ENCODE results near the gene C11orf98. TPM values are rescaled to one million over a fixed set of nuclear protein-coding genes. Genes with fewer than 3 reads are reported as not detected.
"Not testable (repeated sequence)": the region's sequence is repeated elsewhere in the genome, so short reads cannot be mapped to it uniquely, and the experiment has no call there.

C11orf98 gene
- total RNA-seq, 2 donors from 2014 or later = 20.5 to 28.6 TPM

GRCh38 chr11:62705880-62706849 is 41.2 kb upstream of the C11orf98 start:
- Histone ChIP-seq H3K36me3 (peaks cover 5% of the 10 kb centered on the region), H3K27me3 (replicated peaks; ENCODE audit: insufficient read depth) (no peaks in the 10 kb centered on the region), H3K27ac (peak overlapping the region; percentile 59 to 74), H3K4me3 (peak overlapping the region; percentile 82), H3K4me1 (ENCODE audit: control insufficient read depth in 1 of 2, low read depth in 2 of 2) (peaks cover 12 to 44% of the 10 kb centered on the region in 2 donors), H3K9me3 (no peaks in the 10 kb centered on the region)
- peak; percentile 71 for ATAC-seq (ENCODE audit: insufficient number of reproducible peaks, low FRiP score, low read depth)
- DNase-seq (ENCODE audit: low spot score) = peak; percentile 91
- no peak for TF ChIP-seq CTCF (IDR thresholded peaks at IDR 0.05)

GRCh38 chr11:62705413-62705812 is 40.4 kb upstream of the C11orf98 start:
- DNase-seq (ENCODE audit: low spot score) (no peak), ATAC-seq (ENCODE audit: insufficient number of reproducible peaks, low FRiP score, low read depth) (no peak)
- Histone ChIP-seq H3K4me3 (peak overlapping the region; percentile 82), H3K27me3 (replicated peaks; ENCODE audit: insufficient read depth) (no peaks in the 10 kb centered on the region), H3K36me3 (peaks cover under 1% of the 10 kb centered on the region), H3K4me1 (ENCODE audit: control insufficient read depth in 1 of 2, low read depth in 2 of 2) (peaks cover 12 to 39% of the 10 kb centered on the region in 2 donors), H3K27ac (peak overlapping the region; percentile 59 to 74), H3K9me3 (no peaks in the 10 kb centered on the region)
- no peak for TF ChIP-seq CTCF (IDR thresholded peaks at IDR 0.05)

GRCh38 chr11:62703921-62704320 is 38.9 kb upstream of the C11orf98 start:
- H3K27me3 ChIP-seq (replicated peaks; ENCODE audit: insufficient read depth); H3K4me3 ChIP-seq; H3K36me3 ChIP-seq; DNase-seq (ENCODE audit: low spot score); H3K27ac ChIP-seq; H3K9me3 ChIP-seq; ATAC-seq (ENCODE audit: insufficient number of reproducible peaks, low FRiP score, low read depth): not testable (repeated sequence)
- H3K4me1 ChIP-seq (ENCODE audit: control insufficient read depth in 1 of 2, low read depth in 2 of 2) = peaks cover 7 to 30% of the 10 kb centered on the region in 2 donors

- ATAC-seq (ENCODE audit: insufficient number of reproducible peaks, low FRiP score, low read depth) (no peak), DNase-seq (ENCODE audit: low spot score) (no peak)
- Histone ChIP-seq H3K36me3 (no peaks in the 10 kb centered on the region), H3K9me3 (no peaks in the 10 kb centered on the region), H3K4me1 (ENCODE audit: control insufficient read depth in 1 of 2, low read depth in 2 of 2) (peaks cover 7 to 19% of the 10 kb centered on the region in 2 donors), H3K4me3 (no peak overlapping the region), H3K27me3 (replicated peaks; ENCODE audit: insufficient read depth) (no peaks in the 10 kb centered on the region), H3K27ac (no peak overlapping the region)
- TF ChIP-seq CTCF (IDR thresholded peaks at IDR 0.05) = no peak
Measured at GRCh38 chr11:62702246-62702645, 37.2 kb upstream of the C11orf98 start.

- DNase-seq (ENCODE audit: low spot score) (peak; percentile 54), ATAC-seq (ENCODE audit: insufficient number of reproducible peaks, low FRiP score, low read depth) (peak; percentile 49)
- Histone ChIP-seq H3K36me3 (peaks cover 31% of the 10 kb centered on the region), H3K27me3 (replicated peaks; ENCODE audit: insufficient read depth) (no peaks in the 10 kb centered on the region), H3K4me1 (ENCODE audit: control insufficient read depth in 1 of 2, low read depth in 2 of 2) (peaks cover 0 to 7% of the 10 kb centered on the region in 2 donors), H3K9me3 (no peaks in the 10 kb centered on the region), H3K27ac (no peak overlapping the region), H3K4me3 (no peak overlapping the region)
- TF ChIP-seq CTCF (IDR thresholded peaks at IDR 0.05) = peak; percentile 81
Measured at GRCh38 chr11:62694455-62695167, 29.6 kb upstream of the C11orf98 start.

- H3K9me3 ChIP-seq = not testable (repeated sequence)
Measured at GRCh38 chr11:62693624-62694023, 28.6 kb upstream of the C11orf98 start.

More at GRCh38 chr11:62693624-62694023, 28.6 kb upstream of the C11orf98 start:
- not testable (repeated sequence) for DNase-seq (ENCODE audit: low spot score); H3K4me3 ChIP-seq; H3K27me3 ChIP-seq (replicated peaks; ENCODE audit: insufficient read depth); H3K27ac ChIP-seq; ATAC-seq (ENCODE audit: insufficient number of reproducible peaks, low FRiP score, low read depth); H3K4me1 ChIP-seq (ENCODE audit: control insufficient read depth in 1 of 2, low read depth in 2 of 2)
- peaks cover 31% of the 10 kb centered on the region for H3K36me3 ChIP-seq

Measured in thoracic aorta (tissue), 2 donors.